MM.1S (cell line): ENCODE results near the gene ZNF648.

Experiments used
- CTCF ChIP-seq: fragments of 300-600 bp; sonication (generic); IDR thresholded peaks from 2 replicates; pipeline ENCODE4 v1.5.1; 2016; ENCODE audit warnings: antibody characterized with exemption, low read length, mixed read lengths
- EZH2 ChIP-seq: fragments of 300-600 bp; sonication (generic); optimal IDR thresholded peaks from 2 replicates; pipeline ENCODE3; 2017; ENCODE audit warnings: low read depth, mild to moderate bottlenecking, antibody characterized with exemption, low read length, mixed read lengths
- EZH2phosphoT487 ChIP-seq: fragments of 300-600 bp; sonication (generic); IDR thresholded peaks from 2 replicates; pipeline ENCODE4 v1.6.1; 2018; ENCODE audit warnings: antibody characterized with exemption, low read length

GRCh38 chr1:182101415-182102042 lies 40.0 kb upstream of the ZNF648 start:
- TF ChIP-seq CTCF (no peak), EZH2 (no peak), EZH2phosphoT487 (no peak)
